SK-N-SH (cell line): ENCODE measurements around the gene PCDHA8. TPM values are rescaled to one million over a fixed set of nuclear protein-coding genes. Genes with fewer than 3 reads are reported as not detected.
A peak's percentile ranks its signal among the peaks of the same experiment; 100 is the strongest.

Experiments
- CTCF ChIA-PET: fragments of 300-600, 350-600 bp; formaldehyde crosslinking; extraction: SDS; loops from one replicate; lab custom pipeline; 2021; lab: Yijun Ruan, JAX
- POLR2A ChIA-PET: fragments of 350-600 bp; sonication (Branson Sonifier 250); formaldehyde crosslinking; extraction: SDS; loops from one replicate; lab custom pipeline; 2020; ENCODE audit warnings: antibody characterized with exemption, inconsistent platforms; lab: Yijun Ruan, JAX
- DNase-seq: peaks from one replicate; pipeline ENCODE4 v3.0.0; 2012
- H2AFZ ChIP-seq: fragments of 200-600 bp; sonication (generic); 2 replicates; pipeline ENCODE4 v1.8.1; 2016; ENCODE audit warnings: antibody characterized with exemption, mild to moderate bottlenecking, low read depth
- H3F3A ChIP-seq: fragments of 200-600 bp; sonication (generic); replicated peaks from 2 replicates; pipeline ENCODE3; 2016; ENCODE audit warnings: antibody characterized with exemption, mild to moderate bottlenecking; ENCODE audit not compliant: insufficient read depth
- H3K27ac ChIP-seq, 2 experiments: fragments of 200-500 bp in 1 of 2; fragments of 200-600 bp in 1 of 2; sonication (Bioruptor generic) in 1 of 2; sonication (generic), shearing (Covaris generic) in 1 of 2; 2 replicates each; pipeline versions ENCODE4 v1.5.1 to v1.6.1; 2014 to 2016; ENCODE audit warnings: low read depth in 2 of 2, inconsistent platforms in 1 of 2, low read length in 1 of 2, mild to moderate bottlenecking in 1 of 2, mixed read lengths in 1 of 2
- H3K27me3 ChIP-seq: fragments of 200-600 bp; sonication (generic), shearing (Covaris generic); 2 replicates; pipeline ENCODE4 v1.6.1; 2016; ENCODE audit warnings: mixed run types; ENCODE audit not compliant: insufficient read depth
- H3K36me3 ChIP-seq, 2 experiments: fragments of 200-500 bp in 1 of 2; fragments of 200-600 bp in 1 of 2; sonication (Bioruptor generic) in 1 of 2; sonication (generic) in 1 of 2; replicated peaks in 1 of 2; 2 replicates each; pipeline versions ENCODE3 to v1.5.1; 2014 to 2016; ENCODE audit warnings: low read length in 1 of 2, mild to moderate bottlenecking in 1 of 2; ENCODE audit not compliant: insufficient read depth in 2 of 2, control insufficient read depth in 1 of 2
- H3K4me1 ChIP-seq, 2 experiments: fragments of 200-500 bp in 1 of 2; fragments of 200-600 bp in 1 of 2; sonication (Bioruptor generic) in 1 of 2; sonication (generic), shearing (Covaris generic) in 1 of 2; 2 replicates each; pipeline versions ENCODE4 v1.5.1 to v1.6.1; 2014 to 2016; ENCODE audit warnings: low read depth in 1 of 2, low read length in 1 of 2, mixed run types in 1 of 2; ENCODE audit not compliant: insufficient read depth in 2 of 2, control insufficient read depth in 1 of 2
- H3K4me2 ChIP-seq: fragments of 200-600 bp; sonication (generic), shearing (Covaris generic); 2 replicates; pipeline ENCODE4 v1.6.1; 2017; ENCODE audit warnings: mixed run types
- H3K4me3 ChIP-seq, 2 experiments: fragments of 200-500 bp in 1 of 2; fragments of 200-600 bp in 1 of 2; sonication (Bioruptor generic) in 1 of 2; sonication (generic), shearing (Covaris generic) in 1 of 2; 2 replicates each; pipeline versions ENCODE4 v1.5.1 to v1.8.1; 2014 to 2016; ENCODE audit warnings: low read depth in 2 of 2, inconsistent platforms in 1 of 2, low read length in 1 of 2, mild to moderate bottlenecking in 1 of 2, mixed read lengths in 1 of 2, moderate library complexity in 1 of 2
- H3K79me2 ChIP-seq: fragments of 200-600 bp; sonication (generic); 2 replicates; pipeline ENCODE4 v1.8.1; 2017; ENCODE audit warnings: mild to moderate bottlenecking; ENCODE audit not compliant: insufficient read depth
- H3K9ac ChIP-seq: fragments of 200-600 bp; sonication (generic); 2 replicates; pipeline ENCODE4 v1.6.1; 2017; ENCODE audit warnings: mixed run types
- H3K9me2 ChIP-seq: fragments of 200-600 bp; sonication (generic); 2 replicates; pipeline ENCODE4 v1.6.1; 2017; ENCODE audit warnings: mixed run types
- H3K9me3 ChIP-seq: fragments of 200-600 bp; sonication (generic); 2 replicates; pipeline ENCODE4 v1.6.1; 2017; ENCODE audit warnings: mixed run types, mild to moderate bottlenecking, moderate library complexity
- H4K20me1 ChIP-seq: fragments of 200-600 bp; sonication (generic); 2 replicates; pipeline ENCODE4 v1.6.1; 2017; ENCODE audit warnings: mild to moderate bottlenecking, mixed run types; ENCODE audit not compliant: insufficient read depth
- CHD2 ChIP-seq: fragments of 150-350 bp; IDR thresholded peaks from 2 replicates; pipeline ENCODE4 v1.6.1; 2018; ENCODE audit warnings: low read length; ENCODE audit not compliant: partially characterized antibody
- MXI1 ChIP-seq: IDR thresholded peaks from 2 replicates; pipeline ENCODE4 v1.6.1; 2012; ENCODE audit warnings: mild to moderate bottlenecking, low read depth, low read length, improper control_type of control experiment
- NFIC ChIP-seq: IDR thresholded peaks from 2 replicates; pipeline ENCODE4 v1.4.0; 2012; ENCODE audit warnings: borderline replicate concordance
- RAD21 ChIP-seq: IDR thresholded peaks from 2 replicates; pipeline ENCODE4 v1.6.1; 2012; ENCODE audit warnings: mild to moderate bottlenecking, low read length
- SMC3 ChIP-seq: IDR thresholded peaks from 2 replicates; pipeline ENCODE4 v1.6.1; 2012; ENCODE audit warnings: low read depth, low read length, improper control_type of control experiment
- WGBS: methylation state at CpG from one replicate; pipeline ENCODE4 v1.1.6; 2017; ENCODE audit warnings: low lambda C conversion rate; 5-methylcytosine and 5-hydroxymethylcytosine counted together
- polyA plus RNA-seq, 3 experiments: library from polyadenylated mRNA; depleted of rRNA; stranded (reverse); fragments of >200 nt; gene quantifications; 2 replicates each; pipeline ENCODE4 v1.2.3, GENCODE V29; 2012
- TF ChIP-seq, protein P1 (sequence below): IDR thresholded peaks from 2 replicates; pipeline ENCODE4 v1.4.0; 2012; ENCODE audit warnings: low read depth, borderline replicate concordance
- TF ChIP-seq, protein P2 (sequence below): IDR thresholded peaks from 2 replicates; pipeline ENCODE4 v1.4.0; 2012; ENCODE audit warnings: low read depth, borderline replicate concordance
- TF ChIP-seq, protein P3 (sequence below): fragments of 200-600 bp; sonication (generic); IDR thresholded peaks from 2 replicates; pipeline ENCODE4 v1.6.1; 2017; ENCODE audit warnings: antibody characterized with exemption, mild to moderate bottlenecking, moderate library complexity

PCDHA8 gene
- polyA plus RNA-seq, 1 of the 3 experiments (the other 2 are of a cell fraction) = 0.54 TPM

DNA sequence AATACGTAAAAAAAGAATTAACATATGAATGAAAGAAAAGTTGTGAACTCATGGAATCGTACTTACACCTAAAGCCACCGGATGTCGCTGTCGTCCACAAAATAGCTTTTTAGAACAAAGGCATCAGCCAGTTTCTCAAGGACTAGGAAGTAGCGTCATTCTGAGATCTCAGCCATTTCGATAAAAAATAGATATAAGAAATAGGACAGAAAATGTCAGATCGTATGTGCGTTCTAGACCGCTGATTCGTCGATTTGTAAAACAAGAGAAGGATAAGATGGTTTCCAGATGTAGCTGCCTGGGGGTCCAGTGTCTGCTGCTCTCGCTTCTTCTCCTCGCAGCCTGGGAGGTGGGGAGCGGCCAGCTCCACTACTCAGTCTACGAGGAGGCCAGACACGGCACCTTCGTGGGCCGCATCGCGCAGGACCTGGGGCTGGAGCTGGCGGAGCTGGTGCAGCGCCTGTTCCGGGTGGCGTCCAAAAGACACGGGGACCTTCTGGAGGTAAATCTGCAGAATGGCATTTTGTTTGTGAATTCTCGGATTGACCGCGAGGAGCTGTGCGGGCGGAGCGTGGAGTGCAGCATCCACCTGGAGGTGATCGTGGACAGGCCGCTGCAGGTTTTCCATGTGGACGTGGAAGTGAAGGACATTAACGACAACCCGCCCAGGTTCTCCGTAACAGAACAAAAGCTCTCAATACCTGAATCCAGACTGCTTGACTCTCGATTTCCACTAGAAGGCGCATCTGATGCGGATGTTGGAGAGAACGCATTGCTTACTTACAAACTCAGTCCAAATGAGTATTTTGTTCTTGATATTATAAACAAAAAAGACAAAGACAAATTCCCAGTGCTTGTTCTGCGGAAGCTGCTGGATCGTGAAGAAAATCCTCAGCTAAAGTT, 15.0 kb downstream of the PCDHA8 start, which contains the start of gene PCDHA10:
PCDHA10 (plus strand) TSS at position 126 of the 903 bp plus-strand sequence; CDS start at position 278, 152 bp downstream.
- DNase-seq = no peak

More for the DNA sequence above, 15.0 kb downstream of the PCDHA8 start, which contains the start of gene PCDHA10:
- H3K79me2 ChIP-seq = no peaks in the 10 kb centered on the region
- WGBS = 79% methylated on average over 32 of the region's 44 CpGs
- H3F3A ChIP-seq = no peaks in the 10 kb centered on the region
- H3K36me3 ChIP-seq = no peaks in the 10 kb centered on the region
- no peaks in the 10 kb centered on the region for H4K20me1 ChIP-seq
- POLR2A ChIA-PET = no interaction called here
- H3K4me1 ChIP-seq = no peaks in the 10 kb centered on the region
- H3K27me3 ChIP-seq = no peaks in the 10 kb centered on the region
- no peak within 1 kb of the TSS for H2AFZ ChIP-seq
- CTCF ChIA-PET = interaction anchor here (1.3 to 2.4 kb wide), 3 partner anchors 14 to 185 kb away, joined by 3 to 10 read pairs (median 7); partner anchors contain the start of gene PCDHAC1
- H3K27ac ChIP-seq = no peak within 1 kb of the TSS
- TF ChIP-seq, protein P1, sequence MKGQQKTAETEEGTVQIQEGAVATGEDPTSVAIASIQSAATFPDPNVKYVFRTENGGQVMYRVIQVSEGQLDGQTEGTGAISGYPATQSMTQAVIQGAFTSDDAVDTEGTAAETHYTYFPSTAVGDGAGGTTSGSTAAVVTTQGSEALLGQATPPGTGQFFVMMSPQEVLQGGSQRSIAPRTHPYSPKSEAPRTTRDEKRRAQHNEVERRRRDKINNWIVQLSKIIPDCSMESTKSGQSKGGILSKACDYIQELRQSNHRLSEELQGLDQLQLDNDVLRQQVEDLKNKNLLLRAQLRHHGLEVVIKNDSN = no peak
- TF ChIP-seq, protein P2, sequence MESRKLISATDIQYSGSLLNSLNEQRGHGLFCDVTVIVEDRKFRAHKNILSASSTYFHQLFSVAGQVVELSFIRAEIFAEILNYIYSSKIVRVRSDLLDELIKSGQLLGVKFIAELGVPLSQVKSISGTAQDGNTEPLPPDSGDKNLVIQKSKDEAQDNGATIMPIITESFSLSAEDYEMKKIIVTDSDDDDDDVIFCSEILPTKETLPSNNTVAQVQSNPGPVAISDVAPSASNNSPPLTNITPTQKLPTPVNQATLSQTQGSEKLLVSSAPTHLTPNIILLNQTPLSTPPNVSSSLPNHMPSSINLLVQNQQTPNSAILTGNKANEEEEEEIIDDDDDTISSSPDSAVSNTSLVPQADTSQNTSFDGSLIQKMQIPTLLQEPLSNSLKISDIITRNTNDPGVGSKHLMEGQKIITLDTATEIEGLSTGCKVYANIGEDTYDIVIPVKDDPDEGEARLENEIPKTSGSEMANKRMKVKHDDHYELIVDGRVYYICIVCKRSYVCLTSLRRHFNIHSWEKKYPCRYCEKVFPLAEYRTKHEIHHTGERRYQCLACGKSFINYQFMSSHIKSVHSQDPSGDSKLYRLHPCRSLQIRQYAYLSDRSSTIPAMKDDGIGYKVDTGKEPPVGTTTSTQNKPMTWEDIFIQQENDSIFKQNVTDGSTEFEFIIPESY = no peak
- TF ChIP-seq SMC3 = no peak
- no peak for TF ChIP-seq CHD2
- peak; percentile 40; the same call in 1 of the 2 replicates for TF ChIP-seq RAD21
- TF ChIP-seq NFIC = no peak
- TF ChIP-seq MXI1 = no peak
- TF ChIP-seq, protein P3, sequence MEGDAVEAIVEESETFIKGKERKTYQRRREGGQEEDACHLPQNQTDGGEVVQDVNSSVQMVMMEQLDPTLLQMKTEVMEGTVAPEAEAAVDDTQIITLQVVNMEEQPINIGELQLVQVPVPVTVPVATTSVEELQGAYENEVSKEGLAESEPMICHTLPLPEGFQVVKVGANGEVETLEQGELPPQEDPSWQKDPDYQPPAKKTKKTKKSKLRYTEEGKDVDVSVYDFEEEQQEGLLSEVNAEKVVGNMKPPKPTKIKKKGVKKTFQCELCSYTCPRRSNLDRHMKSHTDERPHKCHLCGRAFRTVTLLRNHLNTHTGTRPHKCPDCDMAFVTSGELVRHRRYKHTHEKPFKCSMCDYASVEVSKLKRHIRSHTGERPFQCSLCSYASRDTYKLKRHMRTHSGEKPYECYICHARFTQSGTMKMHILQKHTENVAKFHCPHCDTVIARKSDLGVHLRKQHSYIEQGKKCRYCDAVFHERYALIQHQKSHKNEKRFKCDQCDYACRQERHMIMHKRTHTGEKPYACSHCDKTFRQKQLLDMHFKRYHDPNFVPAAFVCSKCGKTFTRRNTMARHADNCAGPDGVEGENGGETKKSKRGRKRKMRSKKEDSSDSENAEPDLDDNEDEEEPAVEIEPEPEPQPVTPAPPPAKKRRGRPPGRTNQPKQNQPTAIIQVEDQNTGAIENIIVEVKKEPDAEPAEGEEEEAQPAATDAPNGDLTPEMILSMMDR = peak; percentile 13; the same call in 1 of the 2 replicates
- no peak within 1 kb of the TSS for H3K4me3 ChIP-seq
- no peak within 1 kb of the TSS for H3K9ac ChIP-seq
- H3K9me3 ChIP-seq = no peaks in the 10 kb centered on the region
- H3K4me2 ChIP-seq = no peak within 1 kb of the TSS
- H3K9me2 ChIP-seq = no peaks in the 10 kb centered on the region
